GM18867 (cell line): ENCODE data around the gene THAP12.

ENCODE experiments used
- ATAC-seq: cut with Tn5 transposase; IDR thresholded peaks from one replicate; pipeline ENCODE4 v1.9.1; 2021; ENCODE audit warnings: mild to moderate bottlenecking, moderate library complexity; ENCODE audit not compliant: unreplicated experiment

Gene THAP12

GRCh38 chr11:76307978-76308747, 72.8 kb downstream of the THAP12 start:
- ATAC-seq, result no peak

- ATAC-seq, result no peak
Measured at GRCh38 chr11:76307396-76307795, 73.5 kb downstream of the THAP12 start.

- no peak for ATAC-seq
Measured at GRCh38 chr11:76303399-76303798, 77.5 kb downstream of the THAP12 start.

GRCh38 chr11:76302996-76303395, 77.9 kb downstream of the THAP12 start:
- ATAC-seq, result no peak
